HG03196 (cell line): ENCODE measurements around the gene SLC6A9.

Source experiments
- ATAC-seq: cut with Tn5 transposase; IDR thresholded peaks from one replicate; pipeline ENCODE4 v1.9.1; 2021; ENCODE audit not compliant: unreplicated experiment

The SLC6A9 gene

GRCh38 chr1:44031252-44032169, at the start of gene SLC6A9:
SLC6A9 (minus strand) TSS chr1:44031462; CDS start chr1:44024277, 7,185 bp downstream.
- no peak for ATAC-seq

GRCh38 chr1:44079566-44079965, 48.3 kb upstream of the SLC6A9 start:
- ATAC-seq, result no peak

- ATAC-seq, result no peak
These were observed 46.8 kb upstream of the SLC6A9 start for GRCh38 chr1:44078104-44078503.

- no peak for ATAC-seq
These were observed 46.2 kb upstream of the SLC6A9 start for GRCh38 chr1:44077421-44077820.

- no peak for ATAC-seq
These were observed 44.8 kb upstream of the SLC6A9 start for GRCh38 chr1:44076066-44076465.

- ATAC-seq, result no peak
These were observed 43.2 kb upstream of the SLC6A9 start for GRCh38 chr1:44074415-44074814.

GRCh38 chr1:44073528-44073927, 42.3 kb upstream of the SLC6A9 start:
- no peak for ATAC-seq

- ATAC-seq, result no peak
These were observed 41.6 kb upstream of the SLC6A9 start for GRCh38 chr1:44072821-44073220.

- ATAC-seq, result no peak
These were observed 40.9 kb upstream of the SLC6A9 start for GRCh38 chr1:44072204-44072603.

- ATAC-seq, result no peak
These were observed 40.2 kb upstream of the SLC6A9 start for GRCh38 chr1:44071461-44071860.

GRCh38 chr1:44068442-44068921, 37.2 kb upstream of the SLC6A9 start:
- no peak for ATAC-seq

GRCh38 chr1:44067266-44068250, 36.3 kb upstream of the SLC6A9 start:
- no peak for ATAC-seq

- ATAC-seq, result no peak
These were observed 31.5 kb upstream of the SLC6A9 start for GRCh38 chr1:44062656-44063179.

GRCh38 chr1:44061857-44062256, 30.6 kb upstream of the SLC6A9 start:
- ATAC-seq, result no peak

- no peak for ATAC-seq
These were observed 29.6 kb upstream of the SLC6A9 start for GRCh38 chr1:44060830-44061267.

- ATAC-seq, result no peak
These were observed 28.5 kb upstream of the SLC6A9 start for GRCh38 chr1:44059664-44060355.

- no peak for ATAC-seq
These were observed 27.9 kb upstream of the SLC6A9 start for GRCh38 chr1:44059212-44059611.

GRCh38 chr1:44057293-44057692, 26.0 kb upstream of the SLC6A9 start:
- ATAC-seq, result no peak

- no peak for ATAC-seq
These were observed 22.1 kb upstream of the SLC6A9 start for GRCh38 chr1:44053394-44053793.

- no peak for ATAC-seq
These were observed 19.0 kb upstream of the SLC6A9 start for GRCh38 chr1:44050261-44050660.
